ENCODE results near the gene FCHO1.

Gene FCHO1

DNA sequence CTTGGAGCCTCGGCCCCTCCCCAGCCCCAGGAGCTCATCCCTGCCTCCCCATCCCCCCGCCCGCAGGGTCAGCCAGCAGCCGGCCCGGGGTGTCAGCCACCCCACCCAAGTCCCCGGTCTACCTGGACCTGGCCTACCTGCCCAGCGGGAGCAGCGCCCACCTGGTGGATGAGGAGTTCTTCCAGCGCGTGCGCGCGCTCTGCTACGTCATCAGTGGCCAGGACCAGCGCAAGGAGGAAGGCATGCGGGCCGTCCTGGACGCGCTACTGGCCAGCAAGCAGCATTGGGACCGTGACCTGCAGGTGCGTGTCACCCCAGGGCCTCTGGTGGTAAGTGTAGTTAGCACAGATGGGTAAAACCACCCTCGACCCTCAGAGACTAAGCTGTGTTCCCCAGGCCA is 18.1 kb upstream of the FCHO1 start:
- TF ChIP-seq, protein P1, sequence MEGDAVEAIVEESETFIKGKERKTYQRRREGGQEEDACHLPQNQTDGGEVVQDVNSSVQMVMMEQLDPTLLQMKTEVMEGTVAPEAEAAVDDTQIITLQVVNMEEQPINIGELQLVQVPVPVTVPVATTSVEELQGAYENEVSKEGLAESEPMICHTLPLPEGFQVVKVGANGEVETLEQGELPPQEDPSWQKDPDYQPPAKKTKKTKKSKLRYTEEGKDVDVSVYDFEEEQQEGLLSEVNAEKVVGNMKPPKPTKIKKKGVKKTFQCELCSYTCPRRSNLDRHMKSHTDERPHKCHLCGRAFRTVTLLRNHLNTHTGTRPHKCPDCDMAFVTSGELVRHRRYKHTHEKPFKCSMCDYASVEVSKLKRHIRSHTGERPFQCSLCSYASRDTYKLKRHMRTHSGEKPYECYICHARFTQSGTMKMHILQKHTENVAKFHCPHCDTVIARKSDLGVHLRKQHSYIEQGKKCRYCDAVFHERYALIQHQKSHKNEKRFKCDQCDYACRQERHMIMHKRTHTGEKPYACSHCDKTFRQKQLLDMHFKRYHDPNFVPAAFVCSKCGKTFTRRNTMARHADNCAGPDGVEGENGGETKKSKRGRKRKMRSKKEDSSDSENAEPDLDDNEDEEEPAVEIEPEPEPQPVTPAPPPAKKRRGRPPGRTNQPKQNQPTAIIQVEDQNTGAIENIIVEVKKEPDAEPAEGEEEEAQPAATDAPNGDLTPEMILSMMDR (IDR thresholded peaks at IDR 0.05; ENCODE audit: control insufficient read depth, insufficient read depth, low read depth, low read length, missing control alignments): no peak
- no peak for DNase-seq (ENCODE audit: low read depth)
- H3K4me3 ChIP-seq (ENCODE audit: control insufficient read depth, low read depth, low read length): no peak overlapping the region

DNA sequence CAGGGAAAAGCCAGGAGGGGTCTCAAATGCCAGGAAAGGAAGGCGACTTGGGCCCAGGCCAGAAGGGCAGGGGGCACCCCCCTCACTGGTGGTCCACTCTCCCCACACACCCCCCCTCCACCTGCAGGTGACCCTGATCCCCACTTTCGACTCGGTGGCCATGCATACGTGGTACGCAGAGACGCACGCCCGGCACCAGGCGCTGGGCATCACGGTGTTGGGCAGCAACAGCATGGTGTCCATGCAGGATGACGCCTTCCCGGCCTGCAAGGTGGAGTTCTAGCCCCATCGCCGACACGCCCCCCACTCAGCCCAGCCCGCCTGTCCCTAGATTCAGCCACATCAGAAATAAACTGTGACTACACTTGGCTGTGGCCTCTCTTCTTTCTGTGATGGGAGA is 17.1 kb upstream of the FCHO1 start:
- TF ChIP-seq, protein P1 (IDR thresholded peaks at IDR 0.05; ENCODE audit: control insufficient read depth, insufficient read depth, low read depth, low read length, missing control alignments): no peak
- no peak overlapping the region for H3K4me3 ChIP-seq (ENCODE audit: control insufficient read depth, low read depth, low read length)
- no peak for DNase-seq (ENCODE audit: low read depth)

DNA sequence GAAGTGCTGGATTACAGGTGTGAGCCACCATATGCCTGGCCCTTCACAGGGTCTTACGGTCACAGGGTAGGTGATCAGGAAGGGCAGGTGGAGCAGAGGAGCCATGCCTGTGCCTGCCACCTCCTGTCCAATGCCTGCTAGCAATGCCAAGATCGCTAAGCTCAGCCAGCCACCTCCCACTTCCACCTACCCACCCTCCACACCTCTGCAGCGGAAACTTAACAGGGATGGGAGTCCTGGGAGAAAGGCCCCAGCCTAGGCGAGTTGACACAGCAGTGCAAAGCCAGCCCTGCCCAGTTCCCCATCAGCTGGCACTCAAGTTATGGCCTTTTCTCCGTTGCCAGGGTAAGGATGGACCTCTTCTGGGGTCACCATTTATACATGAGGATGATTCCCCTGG is 15.9 kb upstream of the FCHO1 start:
- TF ChIP-seq, protein P1 (IDR thresholded peaks at IDR 0.05; ENCODE audit: control insufficient read depth, insufficient read depth, low read depth, low read length, missing control alignments): no peak
- H3K4me3 ChIP-seq (ENCODE audit: control insufficient read depth, low read depth, low read length): no peak overlapping the region

DNA sequence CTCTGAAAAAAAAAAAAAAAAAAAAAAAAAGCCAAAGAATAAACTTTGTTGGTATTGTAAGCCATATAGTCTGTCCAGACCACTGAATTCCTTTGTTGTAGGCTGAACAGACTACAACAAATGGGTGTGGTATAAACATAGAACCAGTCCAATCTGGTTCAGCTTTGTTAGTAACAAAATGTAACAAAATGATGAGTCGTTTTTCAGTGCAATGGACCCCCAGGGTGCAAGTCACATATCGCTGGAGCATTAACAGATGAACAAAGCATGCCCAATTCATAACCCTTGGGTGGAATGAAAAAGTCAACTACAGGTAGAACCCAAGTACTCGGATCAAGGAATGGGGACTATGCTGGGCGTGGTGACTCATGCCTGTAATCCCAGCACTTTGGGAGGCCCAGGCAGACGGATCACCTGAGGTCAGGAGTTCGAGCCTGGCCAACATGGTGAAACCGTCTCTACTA is 13.6 kb upstream of the FCHO1 start:
- H3K4me3 ChIP-seq (ENCODE audit: control insufficient read depth, low read depth, low read length): no peak overlapping the region
- DNase-seq (ENCODE audit: low read depth): no peak
- TF ChIP-seq, protein P1 (IDR thresholded peaks at IDR 0.05; ENCODE audit: control insufficient read depth, insufficient read depth, low read depth, low read length, missing control alignments): no peak

More for the DNA sequence above, 15.9 kb upstream of the FCHO1 start:
- DNase-seq (ENCODE audit: low read depth): no peak

DNA sequence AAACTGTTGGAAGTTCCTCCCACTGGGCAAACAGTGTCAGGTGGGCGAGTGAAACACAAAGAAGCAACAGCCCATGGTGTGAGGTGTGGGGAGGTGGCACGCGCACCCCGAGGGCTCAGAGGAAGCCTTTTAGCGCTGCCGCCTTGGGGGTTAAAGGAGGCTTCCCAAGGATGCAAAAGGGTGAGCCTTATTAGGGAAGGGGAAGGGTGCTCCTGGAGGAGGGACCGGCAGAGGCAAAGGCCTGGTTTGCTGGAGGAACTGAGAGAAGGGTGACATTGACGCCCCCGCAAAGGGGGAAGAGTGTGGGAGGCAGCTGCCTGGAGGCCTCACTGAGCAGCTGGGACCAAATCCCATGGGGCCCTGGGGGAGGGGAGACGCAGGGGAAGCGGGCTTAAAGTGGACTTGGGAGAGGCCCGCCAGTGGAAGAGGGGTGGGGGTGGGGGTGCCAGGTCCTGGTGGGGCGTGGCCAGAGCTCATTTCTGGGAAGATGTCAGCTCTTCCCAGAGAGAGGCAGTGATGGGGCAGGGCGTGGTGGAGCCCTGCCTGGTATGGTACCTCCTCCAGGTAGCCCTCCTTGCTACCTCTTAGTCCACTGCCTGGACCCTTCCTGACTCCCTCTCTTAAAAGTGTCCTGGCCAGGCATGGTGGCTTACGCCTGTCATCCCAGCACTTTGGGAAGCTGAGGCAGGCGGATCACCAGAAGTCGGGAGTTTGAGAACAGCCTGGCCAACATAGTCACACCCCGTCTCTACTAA is 12.0 kb upstream of the FCHO1 start:
- H3K4me3 ChIP-seq (ENCODE audit: control insufficient read depth, low read depth, low read length): no peak overlapping the region
- TF ChIP-seq, protein P1 (IDR thresholded peaks at IDR 0.05; ENCODE audit: control insufficient read depth, insufficient read depth, low read depth, low read length, missing control alignments): no peak
- DNase-seq (ENCODE audit: low read depth): no peak

DNA sequence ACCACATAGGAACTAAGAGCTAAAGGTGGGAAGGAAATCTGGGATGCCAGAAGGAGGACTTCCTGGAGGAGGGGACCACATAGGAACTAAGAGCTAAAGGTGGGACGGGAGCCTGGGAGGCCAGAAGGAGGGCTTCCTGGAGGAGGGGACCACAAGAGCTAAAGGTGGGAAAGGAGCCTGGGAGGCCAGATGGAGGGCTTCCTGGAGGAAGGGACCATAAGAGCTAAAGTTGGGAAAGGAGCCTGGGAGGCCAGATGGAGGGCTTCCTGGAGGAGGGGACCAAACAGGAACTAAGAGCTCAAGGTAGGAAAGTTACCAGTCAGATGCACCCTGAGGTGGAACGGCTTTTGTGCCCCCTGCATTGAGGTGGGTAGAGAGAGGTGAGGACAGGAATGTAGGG is 9.8 kb upstream of the FCHO1 start:
- DNase-seq (ENCODE audit: low read depth): no peak
- TF ChIP-seq, protein P1 (IDR thresholded peaks at IDR 0.05; ENCODE audit: control insufficient read depth, insufficient read depth, low read depth, low read length, missing control alignments): no peak
- H3K4me3 ChIP-seq (ENCODE audit: control insufficient read depth, low read depth, low read length): no peak overlapping the region

All from AG09309 (cell line).